Fibroblast of villous mesenchyme (primary cell): Measurements from ENCODE around the gene RASSF10. TPM values are rescaled to one million over a fixed set of nuclear protein-coding genes. Genes with fewer than 3 reads are reported as not detected.

Experiments used
- DNase-seq: peaks from one replicate; pipeline ENCODE4 v3.0.0-alpha.2; 2010; ENCODE audit warnings: low read depth
- H3K4me3 ChIP-seq: 2 replicates; pipeline ENCODE4 v1.5.1; 2011; ENCODE audit warnings: low read depth, mild to moderate bottlenecking, low read length
- total RNA-seq: library from RNA; depleted of rRNA; stranded (reverse); fragments of >200 nt; gene quantifications from 2 replicates; pipeline ENCODE4 v1.2.3, GENCODE V29; 2012
- TF ChIP-seq, protein P1 (sequence below): IDR thresholded peaks from 2 replicates; pipeline ENCODE4 v1.5.1; 2012; ENCODE audit warnings: low read depth, mild to moderate bottlenecking, low read length; ENCODE audit not compliant: insufficient read depth

The RASSF10 gene
- total RNA-seq, 1 donor, result not detected

DNA sequence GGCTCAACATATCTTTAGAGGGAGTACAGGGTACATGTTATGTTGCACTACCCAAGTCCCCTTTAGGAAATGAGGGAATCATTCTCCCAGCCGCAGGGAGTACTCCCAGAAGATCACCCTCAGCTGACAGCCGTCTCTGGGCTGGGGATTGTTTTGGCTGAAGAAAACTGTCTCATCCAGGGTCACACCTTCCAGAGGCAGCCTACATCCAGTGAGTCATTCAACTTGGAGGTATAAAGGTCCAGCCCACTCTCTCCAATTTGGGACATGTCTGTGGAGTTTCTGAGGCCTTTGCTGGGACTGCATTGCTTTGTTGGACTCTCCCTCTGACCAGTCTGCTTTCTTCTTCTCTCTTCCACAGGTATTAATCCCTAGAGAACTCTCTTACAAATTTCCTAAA, 42.1 kb downstream of the RASSF10 start:
- no peak overlapping the region for H3K4me3 ChIP-seq
- TF ChIP-seq, protein P1, sequence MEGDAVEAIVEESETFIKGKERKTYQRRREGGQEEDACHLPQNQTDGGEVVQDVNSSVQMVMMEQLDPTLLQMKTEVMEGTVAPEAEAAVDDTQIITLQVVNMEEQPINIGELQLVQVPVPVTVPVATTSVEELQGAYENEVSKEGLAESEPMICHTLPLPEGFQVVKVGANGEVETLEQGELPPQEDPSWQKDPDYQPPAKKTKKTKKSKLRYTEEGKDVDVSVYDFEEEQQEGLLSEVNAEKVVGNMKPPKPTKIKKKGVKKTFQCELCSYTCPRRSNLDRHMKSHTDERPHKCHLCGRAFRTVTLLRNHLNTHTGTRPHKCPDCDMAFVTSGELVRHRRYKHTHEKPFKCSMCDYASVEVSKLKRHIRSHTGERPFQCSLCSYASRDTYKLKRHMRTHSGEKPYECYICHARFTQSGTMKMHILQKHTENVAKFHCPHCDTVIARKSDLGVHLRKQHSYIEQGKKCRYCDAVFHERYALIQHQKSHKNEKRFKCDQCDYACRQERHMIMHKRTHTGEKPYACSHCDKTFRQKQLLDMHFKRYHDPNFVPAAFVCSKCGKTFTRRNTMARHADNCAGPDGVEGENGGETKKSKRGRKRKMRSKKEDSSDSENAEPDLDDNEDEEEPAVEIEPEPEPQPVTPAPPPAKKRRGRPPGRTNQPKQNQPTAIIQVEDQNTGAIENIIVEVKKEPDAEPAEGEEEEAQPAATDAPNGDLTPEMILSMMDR, result no peak
- no peak for DNase-seq

DNA sequence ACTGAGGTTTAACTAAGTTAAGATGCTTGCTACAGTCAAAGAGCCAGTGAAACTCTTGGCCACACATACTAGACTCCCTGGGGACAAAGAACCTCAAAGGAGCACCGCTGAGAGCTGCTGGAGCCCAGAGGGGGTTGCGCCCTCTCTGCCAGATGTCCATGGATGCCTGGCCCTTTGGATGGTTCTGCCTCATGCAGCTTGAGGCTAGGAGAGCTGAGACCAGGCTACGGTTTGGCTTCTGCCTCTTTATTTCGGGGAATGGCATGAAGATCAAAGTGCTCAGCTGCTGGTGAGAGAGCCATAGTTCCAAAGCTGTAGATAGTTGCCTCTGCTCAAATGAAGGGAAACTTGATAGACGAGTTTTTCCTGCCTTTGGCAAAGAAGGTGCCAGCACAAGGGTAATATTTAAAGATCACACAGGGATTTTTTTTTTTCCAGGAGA, 43.0 kb downstream of the RASSF10 start:
- TF ChIP-seq, protein P1, result no peak
- DNase-seq, result no peak
- H3K4me3 ChIP-seq, result no peak overlapping the region

DNA sequence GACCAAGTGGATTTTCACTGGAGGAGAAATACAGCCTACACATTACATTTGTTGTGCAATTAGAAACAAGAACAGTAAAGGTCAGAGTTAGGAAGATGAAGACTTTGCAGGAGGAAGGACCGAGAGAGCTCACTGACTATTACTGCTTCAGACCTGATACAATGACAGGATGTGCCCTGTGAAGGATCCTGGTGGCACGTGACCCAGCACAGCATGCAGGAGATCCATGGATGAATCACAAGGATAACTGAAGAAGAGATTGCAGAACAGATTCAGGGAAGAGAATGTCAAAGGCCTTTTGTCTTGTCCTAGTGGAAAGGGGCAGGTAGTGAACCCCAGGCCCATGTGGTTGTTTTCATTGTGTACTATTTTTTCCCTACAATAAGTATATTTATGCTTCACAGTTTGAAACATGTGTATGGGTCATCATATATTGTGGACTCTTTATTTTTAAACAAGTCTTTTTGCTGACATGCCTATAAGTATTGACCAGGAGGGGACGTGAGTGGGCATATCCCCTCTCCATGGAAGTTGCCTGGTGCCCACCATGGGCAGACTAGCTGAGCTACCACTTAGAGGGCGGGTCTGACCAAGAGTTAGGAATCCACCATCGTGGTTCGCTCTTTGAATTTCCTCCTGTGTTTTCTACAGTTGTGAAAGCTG, 44.3 kb downstream of the RASSF10 start:
- no peak for DNase-seq
- TF ChIP-seq, protein P1, result no peak

DNA sequence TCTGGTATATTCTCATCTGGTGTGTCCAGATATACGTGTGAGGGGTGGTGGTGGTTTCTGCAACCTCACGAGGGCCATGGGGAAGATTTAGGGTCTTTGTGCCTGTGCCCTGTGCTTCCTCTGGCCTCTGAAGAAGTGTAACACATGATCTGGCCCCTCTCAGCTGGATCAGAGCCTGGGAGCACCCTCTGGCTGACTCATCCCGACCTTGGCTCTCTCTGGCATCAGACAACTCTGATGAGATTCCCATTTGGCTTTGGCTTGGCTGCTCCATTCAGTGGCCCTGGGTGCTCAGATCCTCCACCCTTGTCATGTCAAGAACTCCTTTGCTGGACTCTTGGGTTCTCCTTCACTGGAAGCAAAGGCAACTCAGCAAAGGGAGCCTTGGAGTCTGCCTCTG, 45.2 kb downstream of the RASSF10 start:
- TF ChIP-seq, protein P1, result no peak
- DNase-seq, result no peak
- no peak overlapping the region for H3K4me3 ChIP-seq

More for the DNA sequence above, 44.3 kb downstream of the RASSF10 start:
- no peak overlapping the region for H3K4me3 ChIP-seq

DNA sequence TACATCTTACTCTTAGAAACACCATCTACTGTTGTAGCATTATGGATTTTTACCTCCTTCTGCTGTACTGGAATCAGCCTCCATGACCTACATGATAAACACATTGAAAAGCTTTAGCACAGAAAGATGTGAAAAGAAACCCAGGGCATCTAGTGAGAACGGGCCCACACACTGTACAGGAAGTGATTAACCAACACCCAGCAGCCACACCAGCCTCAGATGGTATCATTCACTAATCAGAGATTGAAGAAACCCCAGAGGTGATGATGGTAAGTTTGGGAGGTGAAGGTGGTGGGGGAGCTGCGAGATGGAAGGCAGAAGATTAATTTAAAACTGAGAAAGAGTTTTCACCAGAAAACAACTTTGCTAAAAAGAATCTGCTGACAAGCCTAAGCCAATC, 46.1 kb downstream of the RASSF10 start:
- H3K4me3 ChIP-seq, result no peak overlapping the region
- TF ChIP-seq, protein P1, result no peak
- DNase-seq, result no peak

DNA sequence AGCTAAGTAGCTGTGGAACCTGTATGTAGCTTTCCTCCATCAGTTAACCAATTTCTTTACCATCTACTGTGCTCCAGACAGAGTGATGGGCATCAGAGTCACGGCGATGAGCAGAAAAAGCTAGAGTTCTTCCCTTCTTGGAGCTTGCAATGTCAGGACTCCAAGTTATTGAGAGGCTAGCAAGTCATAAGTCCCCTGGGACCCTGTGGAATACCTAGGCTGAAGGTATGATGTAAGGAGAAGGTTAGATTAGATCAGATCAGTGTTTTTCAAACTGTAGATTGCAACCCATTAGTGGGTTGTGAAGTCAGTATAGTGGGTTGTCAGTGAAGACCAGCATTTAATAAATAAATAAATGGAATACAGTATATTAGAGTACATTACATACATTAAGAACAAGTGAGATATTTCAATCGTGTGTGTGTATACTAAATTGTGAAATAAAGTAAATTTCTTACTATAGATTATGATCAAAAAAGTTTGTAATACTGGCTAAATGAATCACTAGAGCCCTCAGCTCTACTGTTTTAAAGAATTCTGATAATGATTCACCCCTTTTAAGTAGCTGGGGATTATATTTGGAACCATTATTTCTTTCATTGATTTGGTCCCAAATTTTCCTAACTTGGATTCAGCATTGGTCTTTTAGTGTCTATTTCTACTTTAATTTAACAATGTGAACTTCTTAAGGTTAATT, 52.3 kb downstream of the RASSF10 start:
- no peak overlapping the region for H3K4me3 ChIP-seq
- TF ChIP-seq, protein P1, result no peak
- DNase-seq, result no peak
